Endothelial cell of umbilical vein (primary cell): ENCODE measurements around the gene MED8. TPM values are rescaled to one million over a fixed set of nuclear protein-coding genes. Genes with fewer than 3 reads are reported as not detected.
"Not testable (repeated sequence)": the region's sequence is repeated elsewhere in the genome, so short reads cannot be mapped to it uniquely, and the experiment has no call there.

Experiments used
- BruUV-seq: library from RNA; stranded (reverse); fragments of 400-500 nt; replicated peaks from 2 replicates; lab custom pipeline; 2021; lab: Mats Ljungman, UMichigan
- CTCF ChIA-PET: fragments of 300-600, 350-600 bp; sonication (Branson Sonifier 250); formaldehyde crosslinking; loops from one replicate; lab custom pipeline; 2021; ENCODE audit warnings: antibody characterized with exemption, inconsistent platforms; lab: Charles Lee
- POLR2A ChIA-PET: fragments of 300-600, 350-600 bp; sonication (Branson Sonifier 250); formaldehyde crosslinking; loops from one replicate; lab custom pipeline; 2021; ENCODE audit warnings: antibody characterized with exemption, inconsistent platforms; lab: Charles Lee
- DNase-seq: peaks from one replicate; pipeline ENCODE4 v3.0.0-alpha.2; 2011; ENCODE audit warnings: low read depth, low spot score
- FAIRE-seq: peaks from 2 replicates; lab custom pipeline; 2011; peaks lifted over from hg19 to GRCh38; lab: Jason Lieb, UNC
- H2AFZ ChIP-seq: 2 replicates; pipeline ENCODE4 v1.6.0; 2012; ENCODE audit warnings: low read depth, low read length, control low read depth, inconsistent platforms
- H3K27ac ChIP-seq: 2 replicates; pipeline ENCODE4 v1.5.1; 2011; ENCODE audit warnings: low read depth, mild to moderate bottlenecking, control low read depth, low read length, moderate library complexity; ENCODE audit not compliant: insufficient read depth
- H3K27me3 ChIP-seq, 2 experiments: 2 replicates each; pipeline versions ENCODE4 v1.6.0 to v1.6.1; 2011; ENCODE audit warnings: low read length in 2 of 2, mixed read lengths in 1 of 2; ENCODE audit not compliant: control insufficient read depth in 2 of 2, insufficient read depth in 2 of 2
- H3K36me3 ChIP-seq, 2 experiments: 2 replicates in 1 of 2; 3 replicates in 1 of 2; pipeline ENCODE4 v1.5.1; 2011; ENCODE audit warnings: low read length in 2 of 2, mild to moderate bottlenecking in 1 of 2, moderate library complexity in 1 of 2; ENCODE audit not compliant: control insufficient read depth in 2 of 2, insufficient read depth in 2 of 2; ENCODE audit errors: extremely low read depth in 1 of 2
- H3K4me1 ChIP-seq: 3 replicates; pipeline ENCODE4 v1.5.1; 2011; ENCODE audit warnings: mild to moderate bottlenecking, low read length; ENCODE audit not compliant: control insufficient read depth, insufficient read depth; ENCODE audit errors: extremely low read depth
- H3K4me2 ChIP-seq: 2 replicates; pipeline ENCODE4 v1.6.1; 2011; ENCODE audit warnings: low read length, control low read depth, mixed read lengths; ENCODE audit not compliant: insufficient read depth
- H3K4me3 ChIP-seq, 3 experiments: fragments of 200-600 bp in 1 of 3; sonication (generic), shearing (Covaris generic) in 1 of 3; replicated peaks in 1 of 3; 2 replicates each; pipeline ENCODE4 v1.5.1; 2011 to 2016; ENCODE audit warnings: control low read depth in 3 of 3, low read length in 3 of 3, mild to moderate bottlenecking in 2 of 3, inconsistent platforms in 1 of 3, low read depth in 1 of 3, moderate library complexity in 1 of 3; ENCODE audit not compliant: insufficient read depth in 1 of 3
- H3K79me2 ChIP-seq: 2 replicates; pipeline ENCODE4 v1.6.0; 2012; ENCODE audit warnings: low read length, inconsistent platforms; ENCODE audit not compliant: control insufficient read depth, insufficient read depth
- H3K9ac ChIP-seq: replicated peaks from 2 replicates; pipeline ENCODE3; 2011; ENCODE audit warnings: low read length, control low read depth; ENCODE audit not compliant: insufficient read depth; ENCODE audit errors: extremely low read depth
- H3K9me1 ChIP-seq: replicated peaks from 3 replicates; pipeline ENCODE4 v1.6.0; 2011; ENCODE audit warnings: mild to moderate bottlenecking, low read length; ENCODE audit not compliant: control insufficient read depth, insufficient read depth; ENCODE audit errors: extremely low read depth
- H3K9me3 ChIP-seq: replicated peaks from 2 replicates; pipeline ENCODE4 v1.5.1; 2012; ENCODE audit warnings: low read length, inconsistent platforms; ENCODE audit not compliant: control insufficient read depth, insufficient read depth
- H4K20me1 ChIP-seq: replicated peaks from 2 replicates; pipeline ENCODE3; 2011; ENCODE audit warnings: mild to moderate bottlenecking, low read length; ENCODE audit not compliant: control insufficient read depth, insufficient read depth; ENCODE audit errors: extremely low read depth
- CTCF ChIP-seq, 2 donors: IDR thresholded peaks; 1 replicate in 1 of 2; 2 replicates in 1 of 2; pipeline ENCODE4 v1.5.1; 2011; ENCODE audit warnings: low read length in 2 of 2, mild to moderate bottlenecking in 2 of 2, moderate library complexity in 2 of 2, control low read depth in 1 of 2, inconsistent platforms in 1 of 2, low read depth in 1 of 2; ENCODE audit not compliant: insufficient read depth in 1 of 2; ENCODE audit errors: extremely low read depth in 1 of 2
- EZH2 ChIP-seq: IDR thresholded peaks from 2 replicates; pipeline ENCODE4 v1.6.1; 2012; ENCODE audit warnings: borderline replicate concordance, low read depth, mild to moderate bottlenecking, moderate library complexity, low read length, inconsistent platforms; ENCODE audit not compliant: severe bottlenecking
- FOS ChIP-seq: IDR thresholded peaks from 2 replicates; pipeline ENCODE4 v1.6.1; 2011; ENCODE audit warnings: mild to moderate bottlenecking, low read length, moderate library complexity, borderline replicate concordance; ENCODE audit not compliant: insufficient read depth
- GATA2 ChIP-seq: IDR thresholded peaks from 2 replicates; pipeline ENCODE4 v1.7.0; 2011; ENCODE audit warnings: low read depth, mild to moderate bottlenecking, moderate library complexity, mixed read lengths, low read length; ENCODE audit not compliant: insufficient read length, insufficient read depth
- JUN ChIP-seq: IDR thresholded peaks from 2 replicates; pipeline ENCODE4 v1.6.1; 2011; ENCODE audit warnings: borderline replicate concordance, low read depth; ENCODE audit not compliant: insufficient read length, insufficient read depth
- dilution Hi-C: fragments of 300-500 bp; cut with MboI; formaldehyde crosslinking; loops from one replicate; pipeline ENCODE4 v1.15.0; 2019; ENCODE audit warnings: low sequenced_read_pairs; ENCODE audit not compliant: extremely low pct_ligation_motif_present
- intact Hi-C: fragments of 100-400 bp; cut with micrococcal nuclease; formaldehyde crosslinking; loops from one replicate; pipeline ENCODE4 v1.10.0; 2022
- polyA plus RNA-seq, 4 experiments: library from polyadenylated mRNA; depleted of rRNA in 3 of 4; stranded (reverse) in 3 of 4; unstranded in 1 of 4; fragments of >200 nt; gene quantifications; 2 replicates each; pipeline versions ENCODE4 v1.2.1 to v1.2.3, GENCODE V29; 2011 to 2012; ENCODE audit warnings: missing spikeins in 1 of 4
- total RNA-seq: library from RNA; stranded (reverse); gene quantifications from 2 replicates; pipeline ENCODE4 v1.2.3, GENCODE V29; 2021
- TF ChIP-seq, protein P1 (sequence below): IDR thresholded peaks from 2 replicates; pipeline ENCODE4 v1.6.1; 2011; ENCODE audit not compliant: insufficient read depth, insufficient read length

Gene MED8
- total and polyA plus RNA-seq, 2 donors (not counting 3 experiments of a cell fraction or from before 2014, with no cell fraction given), result 19.6 to 45.6 TPM

DNA sequence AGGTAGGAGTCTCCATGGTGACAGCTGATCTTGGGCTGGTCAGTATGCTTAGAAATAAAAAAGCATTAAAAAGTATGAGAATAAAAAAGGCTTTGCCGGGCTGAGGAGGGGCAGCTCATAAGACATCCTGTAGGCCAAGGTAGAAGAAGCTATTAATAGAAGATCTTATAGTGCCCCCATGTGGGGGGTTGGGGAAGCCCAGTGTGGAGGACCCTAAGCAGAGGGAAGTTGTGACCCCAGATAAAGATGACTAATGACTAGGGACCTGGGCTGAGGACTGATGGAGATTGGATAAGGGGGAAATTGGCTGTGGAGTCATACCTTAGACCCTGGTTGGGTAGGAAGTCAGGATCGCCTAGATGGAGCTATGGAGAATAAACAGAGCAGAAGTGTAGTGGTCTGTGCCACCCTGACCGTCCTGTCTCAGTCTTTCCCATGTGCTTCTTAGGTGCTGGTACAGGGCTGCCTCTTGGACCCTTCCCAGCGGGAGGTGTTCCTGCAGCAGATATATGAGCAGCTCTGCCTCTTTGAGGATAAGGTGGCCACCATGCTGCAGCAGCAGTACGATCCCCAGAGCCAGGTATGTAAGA, 25.1 kb upstream of the MED8 start:
- BruUV-seq, result no TSS peak

DNA sequence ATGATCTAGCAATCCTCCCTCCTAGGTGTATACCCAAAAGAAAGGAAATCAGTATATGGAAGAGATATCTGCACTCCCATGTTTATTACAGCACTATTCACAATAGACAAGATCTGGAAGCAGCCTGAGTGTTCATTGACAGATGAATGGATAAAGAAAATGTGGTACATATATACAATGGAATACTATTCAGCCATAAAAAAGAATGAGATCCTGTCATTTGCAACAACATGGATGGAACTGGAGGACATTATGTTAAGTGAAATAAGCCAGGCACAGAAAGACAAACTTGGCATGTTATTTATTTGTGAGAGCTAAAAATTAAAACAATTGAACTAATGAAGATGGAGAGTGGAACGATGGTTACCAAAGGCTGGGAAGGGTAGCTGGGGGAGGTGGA, 23.8 kb upstream of the MED8 start:
- H3K27ac ChIP-seq, H2AFZ ChIP-seq, intact Hi-C loops, FAIRE-seq, H3K36me3 ChIP-seq, H3K4me2 ChIP-seq, H4K20me1 ChIP-seq, BruUV-seq, H3K4me3 ChIP-seq, DNase-seq, H3K9me1 ChIP-seq, POLR2A ChIA-PET, H3K27me3 ChIP-seq, H3K9ac ChIP-seq, H3K4me1 ChIP-seq, H3K79me2 ChIP-seq, H3K9me3 ChIP-seq: not testable (repeated sequence)
- dilution Hi-C loops, result loop anchor here (25.0 kb wide), 1 partner anchor 176 kb away; no protein-coding TSS in a partner anchor
- CTCF ChIA-PET, result interaction anchor here (0.7 to 6.9 kb wide), 9 partner anchors 48 to 500 kb away, joined by 3 to 269 read pairs (median 8); no protein-coding TSS in a partner anchor

More for the DNA sequence above, 25.1 kb upstream of the MED8 start:
- Histone ChIP-seq H3K4me1 (peaks cover 7% of the 10 kb centered on the region), H2AFZ (no peak overlapping the region), H3K79me2 (no peaks in the 10 kb centered on the region), H3K9me1 (no peaks in the 10 kb centered on the region), H3K36me3 (peaks cover 5 to 12% of the 10 kb centered on the region in 2 experiments), H3K4me3 (no peak overlapping the region), H3K27me3 (no peaks in the 10 kb centered on the region), H3K4me2 (no peak overlapping the region), H3K9ac (no peak overlapping the region), H3K27ac (no peak overlapping the region), H4K20me1 (no peaks in the 10 kb centered on the region), H3K9me3 (no peaks in the 10 kb centered on the region)
- ChIA-PET CTCF (interaction anchor here (0.6 to 6.9 kb wide), 51 partner anchors 9 to 836 kb away, joined by 3 to 269 read pairs (median 6); partner anchors contain the start of genes CDC20, CFAP57, EBNA1BP2 and ELOVL1), POLR2A (interaction anchor here (0.5 to 1.6 kb wide), 2 partner anchors 26 to 242 kb away, joined by 3 read pairs; no protein-coding TSS in a partner anchor)
- dilution Hi-C loops (loop anchor here (25.0 kb wide), 1 partner anchor 177 kb away; no protein-coding TSS in a partner anchor), intact Hi-C loops (loop anchor here (1.0 to 2.0 kb wide), 6 partner anchors 46 to 341 kb away; partner anchors contain the start of gene ELOVL1)
- TF ChIP-seq FOS (peak; percentile 37), EZH2 (no peak), GATA2 (peak; percentile 79), JUN (no peak), CTCF (IDR thresholded peaks at IDR 0.05; ENCODE audit: extremely low read depth in 1 of 2, insufficient read depth in 1 of 2, low read depth in 1 of 2, low read length in 2 of 2) (peak; percentile 68 to 79)
- TF ChIP-seq, protein P1, sequence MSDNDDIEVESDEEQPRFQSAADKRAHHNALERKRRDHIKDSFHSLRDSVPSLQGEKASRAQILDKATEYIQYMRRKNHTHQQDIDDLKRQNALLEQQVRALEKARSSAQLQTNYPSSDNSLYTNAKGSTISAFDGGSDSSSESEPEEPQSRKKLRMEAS, result no peak
- peak; percentile 81 for DNase-seq
- peak; percentile 86 for FAIRE-seq
